Left ventricle myocardium inferior (tissue), 1 donor: ENCODE results near the gene LLCFC1. TPM values are rescaled to one million over a fixed set of nuclear protein-coding genes. Genes with fewer than 3 reads are reported as not detected.

Source experiments
- DNase-seq: peaks from one replicate; pipeline ENCODE4 v3.0.0-alpha.2; 2020
- H3K27ac ChIP-seq: fragments of 200-600 bp; replicated peaks from 2 replicates; pipeline ENCODE4 v1.8.0; 2021
- H3K27me3 ChIP-seq: fragments of 200-600 bp; 2 replicates; pipeline ENCODE4 v1.8.0; 2021; ENCODE audit warnings: low read depth
- H3K36me3 ChIP-seq: fragments of 200-600 bp; 2 replicates; pipeline ENCODE4 v1.8.0; 2021
- H3K4me1 ChIP-seq: fragments of 200-600 bp; 2 replicates; pipeline ENCODE4 v1.8.0; 2021
- H3K4me3 ChIP-seq: fragments of 200-600 bp; 2 replicates; pipeline ENCODE4 v1.8.0; 2021; ENCODE audit warnings: mild to moderate bottlenecking, moderate library complexity
- H3K9me3 ChIP-seq: fragments of 200-600 bp; replicated peaks from 2 replicates; pipeline ENCODE4 v1.8.0; 2021
- intact Hi-C: fragments of 100-400 bp; cut with micrococcal nuclease; formaldehyde crosslinking; loops from one replicate; pipeline ENCODE4 v1.11.0; 2022
- total RNA-seq: library from RNA; stranded (reverse); fragmentation: NEBNext Ultra II Directional; extraction: Animal tissue kit (Norgen Biotek cat#: 25700); gene quantifications from one replicate; pipeline ENCODE4 v1.2.1, GENCODE V29; 2021
- TF ChIP-seq, protein P1 (sequence below): fragments of 200-600 bp; IDR thresholded peaks from 2 replicates; pipeline ENCODE4 v1.8.0; 2021; ENCODE audit warnings: antibody characterized with exemption, mild to moderate bottlenecking, borderline replicate concordance
- donor health status: DM: no; HTN: yes; CAD: no; lungs with severe emphysema.

LLCFC1 gene
- total RNA-seq, 1 donor from 2014 or later: not detected

DNA sequence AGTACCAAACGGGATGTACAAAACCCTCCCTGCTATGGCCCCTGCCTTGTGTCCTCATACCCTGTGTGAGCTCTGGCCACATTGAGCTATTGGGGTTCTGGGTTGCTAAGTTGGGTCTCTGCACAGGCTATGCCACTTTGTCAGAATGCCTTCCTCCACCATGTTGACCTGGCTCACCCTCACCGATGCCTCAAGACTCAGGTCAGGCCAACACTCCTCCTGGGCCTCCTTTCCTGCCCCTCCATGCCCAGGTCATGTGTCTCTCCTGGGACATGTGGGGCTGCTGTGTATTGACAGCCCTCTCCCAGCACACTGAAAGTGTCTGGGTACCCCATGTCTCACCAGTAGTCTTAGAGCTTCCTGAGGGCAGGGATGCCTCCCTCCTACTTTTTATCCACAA lies 20.4 kb upstream of the LLCFC1 start:
- no peaks in the 10 kb centered on the region for H3K9me3 ChIP-seq
- H3K27ac ChIP-seq: no peak overlapping the region
- H3K4me1 ChIP-seq: no peaks in the 10 kb centered on the region
- no peak for DNase-seq
- intact Hi-C loops: no loop called here
- TF ChIP-seq, protein P1, sequence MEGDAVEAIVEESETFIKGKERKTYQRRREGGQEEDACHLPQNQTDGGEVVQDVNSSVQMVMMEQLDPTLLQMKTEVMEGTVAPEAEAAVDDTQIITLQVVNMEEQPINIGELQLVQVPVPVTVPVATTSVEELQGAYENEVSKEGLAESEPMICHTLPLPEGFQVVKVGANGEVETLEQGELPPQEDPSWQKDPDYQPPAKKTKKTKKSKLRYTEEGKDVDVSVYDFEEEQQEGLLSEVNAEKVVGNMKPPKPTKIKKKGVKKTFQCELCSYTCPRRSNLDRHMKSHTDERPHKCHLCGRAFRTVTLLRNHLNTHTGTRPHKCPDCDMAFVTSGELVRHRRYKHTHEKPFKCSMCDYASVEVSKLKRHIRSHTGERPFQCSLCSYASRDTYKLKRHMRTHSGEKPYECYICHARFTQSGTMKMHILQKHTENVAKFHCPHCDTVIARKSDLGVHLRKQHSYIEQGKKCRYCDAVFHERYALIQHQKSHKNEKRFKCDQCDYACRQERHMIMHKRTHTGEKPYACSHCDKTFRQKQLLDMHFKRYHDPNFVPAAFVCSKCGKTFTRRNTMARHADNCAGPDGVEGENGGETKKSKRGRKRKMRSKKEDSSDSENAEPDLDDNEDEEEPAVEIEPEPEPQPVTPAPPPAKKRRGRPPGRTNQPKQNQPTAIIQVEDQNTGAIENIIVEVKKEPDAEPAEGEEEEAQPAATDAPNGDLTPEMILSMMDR: no peak
- H3K36me3 ChIP-seq: no peaks in the 10 kb centered on the region
- no peak overlapping the region for H3K4me3 ChIP-seq
- peaks cover 20% of the 10 kb centered on the region for H3K27me3 ChIP-seq

DNA sequence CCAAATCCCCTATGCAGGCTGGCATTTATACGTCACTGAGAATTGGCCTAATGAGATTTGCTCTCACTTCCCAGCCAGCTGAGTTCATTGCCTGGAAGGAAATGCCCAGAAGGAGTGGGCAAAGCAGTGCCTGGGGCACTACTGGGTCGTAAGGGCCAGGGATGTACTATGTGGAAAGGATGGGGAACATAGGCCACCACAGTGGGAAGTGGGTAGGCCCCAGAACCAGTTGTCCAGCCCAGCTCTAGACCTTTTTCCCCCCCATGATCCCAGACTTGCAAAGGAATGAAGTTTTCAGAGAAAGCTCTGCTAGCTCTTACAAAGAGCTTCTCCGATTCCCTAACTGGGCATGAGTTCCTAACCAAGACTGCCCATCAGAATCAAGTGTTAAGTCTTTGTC lies 19.6 kb upstream of the LLCFC1 start:
- intact Hi-C loops: no loop called here
- H3K36me3 ChIP-seq: no peaks in the 10 kb centered on the region
- no peaks in the 10 kb centered on the region for H3K4me1 ChIP-seq
- no peak overlapping the region for H3K4me3 ChIP-seq
- no peak for DNase-seq
- TF ChIP-seq, protein P1: no peak
- H3K27me3 ChIP-seq: peaks cover 20% of the 10 kb centered on the region
- H3K9me3 ChIP-seq: no peaks in the 10 kb centered on the region
- no peak overlapping the region for H3K27ac ChIP-seq

DNA sequence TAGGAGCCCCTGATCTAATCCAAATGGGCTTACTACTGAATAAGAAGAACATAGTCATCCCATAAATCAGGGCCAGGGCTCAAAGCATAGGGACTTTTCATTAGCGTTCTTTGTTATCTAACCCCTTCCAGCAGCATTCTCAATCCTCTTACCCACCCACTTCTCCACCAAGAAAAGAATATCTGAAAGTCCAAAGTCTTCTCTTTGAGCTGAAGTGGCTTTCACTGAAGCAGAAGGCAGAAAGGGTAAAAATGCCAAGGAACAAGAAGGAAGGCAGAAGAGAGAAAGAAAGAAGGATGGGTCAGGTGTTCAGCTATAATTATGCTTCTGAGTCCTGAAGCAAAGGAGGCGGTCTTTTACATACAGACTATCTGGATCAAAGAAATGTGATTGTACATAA lies 15.9 kb upstream of the LLCFC1 start:
- no peak overlapping the region for H3K27ac ChIP-seq
- intact Hi-C loops: no loop called here
- TF ChIP-seq, protein P1: no peak

DNA sequence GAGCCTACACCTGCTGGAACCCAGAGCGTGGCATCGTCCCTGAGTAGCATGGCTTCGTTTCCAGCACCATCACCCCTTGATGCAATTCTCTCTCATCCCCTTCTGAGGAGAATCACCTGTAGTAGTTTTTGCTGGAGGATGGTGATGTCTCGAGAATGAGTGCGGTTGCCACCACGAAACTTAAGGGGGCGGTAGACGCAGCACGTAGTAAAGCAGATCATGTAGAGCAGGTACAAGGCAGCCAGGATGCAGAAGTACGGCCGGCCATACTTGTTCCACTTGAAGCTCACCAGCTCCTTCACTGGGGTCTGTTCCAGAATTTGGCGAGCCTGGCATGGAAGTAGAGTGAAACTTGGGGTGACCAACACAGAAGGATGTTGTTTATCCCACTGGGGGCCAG lies 13.9 kb upstream of the LLCFC1 start:
- intact Hi-C loops: no loop called here
- Histone ChIP-seq H3K27ac (no peak overlapping the region), H3K4me1 (no peaks in the 10 kb centered on the region), H3K36me3 (no peaks in the 10 kb centered on the region), H3K9me3 (no peaks in the 10 kb centered on the region), H3K4me3 (no peak overlapping the region), H3K27me3 (peaks cover 4% of the 10 kb centered on the region)
- no peak for DNase-seq
- TF ChIP-seq, protein P1: no peak

More for the DNA sequence above, 15.9 kb upstream of the LLCFC1 start:
- H3K4me3 ChIP-seq: no peak overlapping the region
- no peaks in the 10 kb centered on the region for H3K9me3 ChIP-seq
- no peaks in the 10 kb centered on the region for H3K36me3 ChIP-seq
- no peaks in the 10 kb centered on the region for H3K4me1 ChIP-seq
- DNase-seq: no peak
- H3K27me3 ChIP-seq: peaks cover 9% of the 10 kb centered on the region

DNA sequence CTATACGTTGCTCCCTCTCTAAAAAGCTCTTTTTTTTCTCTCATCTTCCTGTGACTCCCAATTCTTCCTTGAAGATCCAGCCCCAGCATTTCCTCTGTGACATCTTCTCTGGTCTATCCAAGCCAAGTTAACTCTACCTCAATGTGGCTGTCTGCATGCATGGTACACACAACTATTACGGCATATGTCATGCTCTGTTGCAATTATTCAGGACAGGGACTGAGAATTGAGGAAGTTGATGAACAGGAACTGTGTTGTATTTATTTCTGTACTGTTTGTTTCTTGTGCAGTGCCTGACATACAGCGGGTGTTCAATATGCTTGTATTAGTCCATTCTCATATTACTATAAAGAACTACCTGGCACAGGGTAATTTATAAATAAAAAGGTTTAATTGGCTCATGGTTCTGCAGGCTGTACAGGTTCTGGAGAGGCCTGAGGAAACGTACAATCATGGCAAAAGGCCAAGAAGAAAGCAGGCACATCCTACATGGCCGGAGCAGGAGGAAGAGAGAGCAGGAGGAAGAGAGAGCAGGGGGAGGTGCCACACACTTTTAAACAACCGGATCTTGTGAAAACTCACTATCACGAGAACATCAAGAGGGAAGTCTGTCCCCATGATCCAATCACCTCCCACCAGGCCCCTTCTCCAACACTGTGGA lies 12.1 kb upstream of the LLCFC1 start:
- H3K4me3 ChIP-seq: no peak overlapping the region
- intact Hi-C loops: no loop called here
- H3K27ac ChIP-seq: no peak overlapping the region
- H3K36me3 ChIP-seq: no peaks in the 10 kb centered on the region
- no peaks in the 10 kb centered on the region for H3K4me1 ChIP-seq
- TF ChIP-seq, protein P1: no peak
- H3K27me3 ChIP-seq: peaks cover 6% of the 10 kb centered on the region
- no peak for DNase-seq
- no peaks in the 10 kb centered on the region for H3K9me3 ChIP-seq
